Measurements from ENCODE around the gene SARDH.

DNA sequence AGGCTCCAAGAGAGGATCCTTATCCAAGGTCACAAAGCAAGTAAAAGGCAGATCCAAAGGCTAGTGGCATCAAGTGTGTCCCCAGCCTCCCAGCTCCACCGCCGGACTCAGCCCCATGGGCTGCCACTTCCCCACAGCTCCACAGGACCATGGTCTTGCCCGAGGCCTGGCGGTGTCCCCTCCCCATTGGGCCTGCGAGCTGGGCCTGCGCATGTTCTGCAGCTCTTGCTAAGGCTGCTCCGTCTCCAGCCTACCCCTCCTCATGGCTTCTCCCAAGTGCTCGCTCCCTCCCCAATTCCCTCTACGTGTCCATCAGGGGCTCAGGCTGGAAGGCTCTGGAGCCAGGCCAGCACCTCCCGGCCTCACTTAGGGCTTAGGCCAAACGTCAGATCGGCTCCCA lies 72.6 kb downstream of the SARDH start:
- TF ChIP-seq, protein P1, sequence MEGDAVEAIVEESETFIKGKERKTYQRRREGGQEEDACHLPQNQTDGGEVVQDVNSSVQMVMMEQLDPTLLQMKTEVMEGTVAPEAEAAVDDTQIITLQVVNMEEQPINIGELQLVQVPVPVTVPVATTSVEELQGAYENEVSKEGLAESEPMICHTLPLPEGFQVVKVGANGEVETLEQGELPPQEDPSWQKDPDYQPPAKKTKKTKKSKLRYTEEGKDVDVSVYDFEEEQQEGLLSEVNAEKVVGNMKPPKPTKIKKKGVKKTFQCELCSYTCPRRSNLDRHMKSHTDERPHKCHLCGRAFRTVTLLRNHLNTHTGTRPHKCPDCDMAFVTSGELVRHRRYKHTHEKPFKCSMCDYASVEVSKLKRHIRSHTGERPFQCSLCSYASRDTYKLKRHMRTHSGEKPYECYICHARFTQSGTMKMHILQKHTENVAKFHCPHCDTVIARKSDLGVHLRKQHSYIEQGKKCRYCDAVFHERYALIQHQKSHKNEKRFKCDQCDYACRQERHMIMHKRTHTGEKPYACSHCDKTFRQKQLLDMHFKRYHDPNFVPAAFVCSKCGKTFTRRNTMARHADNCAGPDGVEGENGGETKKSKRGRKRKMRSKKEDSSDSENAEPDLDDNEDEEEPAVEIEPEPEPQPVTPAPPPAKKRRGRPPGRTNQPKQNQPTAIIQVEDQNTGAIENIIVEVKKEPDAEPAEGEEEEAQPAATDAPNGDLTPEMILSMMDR (tag by site-specific recombination; IDR thresholded peaks at IDR 0.05) = no peak
- TF ChIP-seq ZNF138 (tag by site-specific recombination; IDR thresholded peaks at IDR 0.05; ENCODE audit: borderline replicate concordance) (no peak), ZNF785 (tag by site-specific recombination; IDR thresholded peaks at IDR 0.05) (no peak), ZNF121 (tag by site-specific recombination; IDR thresholded peaks at IDR 0.05) (no peak), TCF7L2 (IDR thresholded peaks at IDR 0.05; ENCODE audit: borderline replicate concordance, low read depth, low read length) (no peak), ELK4 (IDR thresholded peaks at IDR 0.05; ENCODE audit: borderline replicate concordance, low read depth, low read length) (no peak), ZBTB7A (tag by site-specific recombination; IDR thresholded peaks at IDR 0.05; ENCODE audit: low read depth) (no peak), ZNF175 (tag by site-specific recombination; IDR thresholded peaks at IDR 0.05) (no peak), ZNF155 (tag by site-specific recombination; IDR thresholded peaks at IDR 0.05) (no peak), ZNF18 (tag by site-specific recombination; IDR thresholded peaks at IDR 0.05) (no peak), ZNF623 (tag by site-specific recombination; IDR thresholded peaks at IDR 0.05) (no peak), ZNF335 (tag by site-specific recombination; conservative IDR thresholded peaks at IDR 0.05) (no peak)

All from HEK293 (cell line).